ENCODE data around the gene SORCS1.

The SORCS1 gene

DNA sequence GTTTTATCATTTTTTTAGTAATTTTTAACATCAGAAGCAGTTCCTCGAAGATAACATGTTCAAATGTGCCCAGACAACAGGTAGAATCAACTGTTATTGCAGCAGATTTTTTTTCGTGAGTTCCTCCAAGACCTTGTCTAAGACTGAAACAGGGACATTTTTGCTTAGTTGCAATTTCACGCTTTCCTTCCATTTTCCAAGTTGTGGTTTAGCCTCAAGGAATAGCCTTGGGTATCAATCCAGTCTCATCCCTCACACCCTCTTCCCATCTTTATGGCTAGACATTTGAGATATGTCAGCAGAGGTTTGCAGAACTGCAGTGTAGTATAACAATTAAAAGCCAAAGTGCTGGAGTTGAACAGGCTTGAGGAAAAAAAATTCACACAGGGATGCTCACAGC lies 152.5 kb downstream of the SORCS1 start:
- TF ChIP-seq POLR2A (IDR thresholded peaks at IDR 0.05; ENCODE audit: low read depth, low read length) = no peak
- DNase-seq (ENCODE audit: insufficient read length, low spot score) (no peak), FAIRE-seq (no peak)

- no peak for DNase-seq (ENCODE audit: insufficient read length, low spot score)
- no peak for TF ChIP-seq POLR2A (IDR thresholded peaks at IDR 0.05; ENCODE audit: low read depth, low read length)
- no peak for FAIRE-seq
These were observed 153.4 kb downstream of the SORCS1 start for GRCh38 chr10:107011105-107011504.

- DNase-seq (ENCODE audit: insufficient read length, low spot score) (no peak), FAIRE-seq (no peak)
- no peak for TF ChIP-seq POLR2A (IDR thresholded peaks at IDR 0.05; ENCODE audit: low read depth, low read length)
These were observed 154.0 kb downstream of the SORCS1 start for GRCh38 chr10:107010531-107010930.

GRCh38 chr10:107004362-107004761 lies 160.1 kb downstream of the SORCS1 start:
- FAIRE-seq = no peak
- no peak for TF ChIP-seq POLR2A (IDR thresholded peaks at IDR 0.05; ENCODE audit: low read depth, low read length)

DNA sequence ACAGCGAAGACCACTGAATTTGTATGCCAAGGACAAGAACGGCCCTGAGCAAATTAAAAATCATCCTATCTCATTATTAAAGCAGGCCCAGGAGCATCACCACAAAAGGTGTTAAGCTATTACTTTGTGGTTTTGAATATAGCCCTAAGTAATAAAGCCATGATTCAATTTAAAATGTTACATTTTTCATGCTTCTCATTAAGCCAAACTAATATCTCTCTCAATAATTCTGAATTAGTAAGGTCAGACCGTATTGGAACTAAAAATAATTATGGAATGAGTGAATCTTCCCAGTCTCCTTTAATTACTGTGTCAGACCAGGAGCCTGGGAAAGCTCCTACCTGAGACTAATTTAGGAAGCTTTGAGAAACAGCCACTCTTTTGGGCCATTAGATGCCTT lies 162.4 kb downstream of the SORCS1 start:
- FAIRE-seq (no peak), DNase-seq (ENCODE audit: insufficient read length, low spot score) (no peak)
- no peak for TF ChIP-seq POLR2A (IDR thresholded peaks at IDR 0.05; ENCODE audit: low read depth, low read length)

More at GRCh38 chr10:107004362-107004761, 160.1 kb downstream of the SORCS1 start:
- no peak for DNase-seq (ENCODE audit: insufficient read length, low spot score)

- DNase-seq (ENCODE audit: insufficient read length, low spot score) = no peak
- TF ChIP-seq POLR2A (IDR thresholded peaks at IDR 0.05; ENCODE audit: low read depth, low read length) = no peak
- no peak for FAIRE-seq
These were observed 165.3 kb downstream of the SORCS1 start for GRCh38 chr10:106999118-106999707.

- no peak for TF ChIP-seq POLR2A (IDR thresholded peaks at IDR 0.05; ENCODE audit: low read depth, low read length)
- FAIRE-seq = no peak
- no peak for DNase-seq (ENCODE audit: insufficient read length, low spot score)
These were observed 166.8 kb downstream of the SORCS1 start for GRCh38 chr10:106997721-106998120.

- FAIRE-seq (no peak), DNase-seq (ENCODE audit: insufficient read length, low spot score) (no peak)
- no peak for TF ChIP-seq POLR2A (IDR thresholded peaks at IDR 0.05; ENCODE audit: low read depth, low read length)
These were observed 168.0 kb downstream of the SORCS1 start for GRCh38 chr10:106996510-106996909.

- TF ChIP-seq POLR2A (IDR thresholded peaks at IDR 0.05; ENCODE audit: low read depth, low read length) = no peak
- FAIRE-seq = no peak
- DNase-seq (ENCODE audit: insufficient read length, low spot score) = no peak
These were observed 172.5 kb downstream of the SORCS1 start for GRCh38 chr10:106992055-106992454.

GRCh38 chr10:106991091-106991490 lies 173.4 kb downstream of the SORCS1 start:
- TF ChIP-seq POLR2A (IDR thresholded peaks at IDR 0.05; ENCODE audit: low read depth, low read length) = no peak
- FAIRE-seq = no peak

GRCh38 chr10:106987362-106987761 lies 177.1 kb downstream of the SORCS1 start:
- no peak for TF ChIP-seq POLR2A (IDR thresholded peaks at IDR 0.05; ENCODE audit: low read depth, low read length)
- FAIRE-seq (no peak), DNase-seq (ENCODE audit: insufficient read length, low spot score) (no peak)

More at GRCh38 chr10:106991091-106991490, 173.4 kb downstream of the SORCS1 start:
- DNase-seq (ENCODE audit: insufficient read length, low spot score) = no peak

GRCh38 chr10:106982268-106982667 lies 182.2 kb downstream of the SORCS1 start:
- FAIRE-seq (no peak), DNase-seq (ENCODE audit: insufficient read length, low spot score) (no peak)
- no peak for TF ChIP-seq POLR2A (IDR thresholded peaks at IDR 0.05; ENCODE audit: low read depth, low read length)

DNA sequence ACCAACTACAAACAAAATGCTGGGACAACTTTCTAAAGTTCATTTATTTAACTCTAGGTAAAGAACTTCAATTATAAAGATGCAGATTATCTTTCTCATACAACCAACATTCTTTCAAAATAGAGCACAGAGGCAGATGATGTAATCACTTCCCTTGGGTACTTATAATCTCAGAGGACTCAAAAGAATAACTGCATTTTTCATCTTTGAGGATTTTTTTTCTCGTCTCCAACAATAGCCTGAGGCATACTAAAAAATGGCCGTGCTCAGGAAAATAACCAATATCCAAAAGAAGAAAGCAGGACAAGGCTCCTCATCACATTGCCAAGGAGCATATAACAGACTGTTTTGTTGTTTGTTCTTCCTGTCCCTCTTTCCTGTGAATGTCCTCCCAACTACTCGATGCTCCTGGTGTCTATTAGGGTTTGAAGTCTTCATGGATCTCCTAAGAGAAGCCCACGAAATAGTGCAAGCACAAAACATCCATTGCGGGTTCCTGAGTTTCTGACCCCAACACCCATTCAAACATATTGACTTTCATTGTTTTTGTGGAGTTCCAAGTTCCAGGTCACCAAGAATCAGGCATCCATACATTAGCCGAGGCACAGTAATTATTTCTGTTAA lies 182.9 kb downstream of the SORCS1 start:
- TF ChIP-seq POLR2A (IDR thresholded peaks at IDR 0.05; ENCODE audit: low read depth, low read length) = no peak
- FAIRE-seq = no peak

DNA sequence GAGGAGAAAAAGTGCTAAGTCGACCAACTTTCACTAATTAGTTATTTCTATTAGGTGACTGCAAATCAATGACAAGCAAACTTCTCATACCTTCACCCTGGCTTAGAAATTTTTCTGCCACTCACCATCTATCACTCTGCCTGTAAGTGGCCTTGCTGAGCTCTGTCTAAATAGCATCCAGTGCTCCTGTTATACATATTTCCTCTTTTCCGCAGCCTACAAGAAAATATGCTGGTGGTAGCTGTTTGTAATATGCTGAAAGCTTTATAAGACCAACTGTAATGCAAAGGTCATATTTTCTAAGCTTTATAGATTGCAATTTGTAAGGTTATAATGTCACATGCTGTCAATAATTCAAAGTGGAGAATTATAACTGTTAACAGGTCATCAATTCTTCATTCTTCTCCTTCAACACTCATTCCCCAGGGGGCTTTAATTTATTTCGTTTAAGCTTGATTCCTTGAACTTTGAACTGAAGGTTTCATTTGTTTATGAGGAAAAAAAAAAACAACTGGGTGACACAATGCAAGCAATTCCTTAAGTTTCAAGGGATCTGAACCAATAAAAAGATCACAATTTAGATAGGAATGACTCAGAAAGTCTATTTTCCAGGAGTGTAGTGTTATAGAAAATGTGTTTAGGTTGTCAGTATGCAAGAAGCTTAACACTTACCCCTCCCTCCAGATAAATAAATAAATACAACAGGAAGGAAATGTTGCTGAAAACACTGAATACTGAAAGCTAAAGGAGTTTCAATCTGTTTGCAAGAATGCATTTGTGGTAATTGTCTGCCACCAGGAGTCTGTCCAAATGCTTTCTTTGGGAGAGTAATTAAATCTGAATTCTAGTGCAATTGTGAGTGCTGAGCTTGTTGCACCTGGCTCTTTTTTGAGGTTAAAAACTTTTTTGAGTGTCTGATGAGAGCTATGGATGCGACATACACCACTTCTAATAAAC lies 183.7 kb downstream of the SORCS1 start:
- TF ChIP-seq POLR2A (IDR thresholded peaks at IDR 0.05; ENCODE audit: low read depth, low read length) = no peak
- FAIRE-seq (no peak), DNase-seq (ENCODE audit: insufficient read length, low spot score) (no peak)

More for the DNA sequence above, 182.9 kb downstream of the SORCS1 start:
- no peak for DNase-seq (ENCODE audit: insufficient read length, low spot score)
